ENCODE data around the gene THEM4.

THEM4 gene

DNA sequence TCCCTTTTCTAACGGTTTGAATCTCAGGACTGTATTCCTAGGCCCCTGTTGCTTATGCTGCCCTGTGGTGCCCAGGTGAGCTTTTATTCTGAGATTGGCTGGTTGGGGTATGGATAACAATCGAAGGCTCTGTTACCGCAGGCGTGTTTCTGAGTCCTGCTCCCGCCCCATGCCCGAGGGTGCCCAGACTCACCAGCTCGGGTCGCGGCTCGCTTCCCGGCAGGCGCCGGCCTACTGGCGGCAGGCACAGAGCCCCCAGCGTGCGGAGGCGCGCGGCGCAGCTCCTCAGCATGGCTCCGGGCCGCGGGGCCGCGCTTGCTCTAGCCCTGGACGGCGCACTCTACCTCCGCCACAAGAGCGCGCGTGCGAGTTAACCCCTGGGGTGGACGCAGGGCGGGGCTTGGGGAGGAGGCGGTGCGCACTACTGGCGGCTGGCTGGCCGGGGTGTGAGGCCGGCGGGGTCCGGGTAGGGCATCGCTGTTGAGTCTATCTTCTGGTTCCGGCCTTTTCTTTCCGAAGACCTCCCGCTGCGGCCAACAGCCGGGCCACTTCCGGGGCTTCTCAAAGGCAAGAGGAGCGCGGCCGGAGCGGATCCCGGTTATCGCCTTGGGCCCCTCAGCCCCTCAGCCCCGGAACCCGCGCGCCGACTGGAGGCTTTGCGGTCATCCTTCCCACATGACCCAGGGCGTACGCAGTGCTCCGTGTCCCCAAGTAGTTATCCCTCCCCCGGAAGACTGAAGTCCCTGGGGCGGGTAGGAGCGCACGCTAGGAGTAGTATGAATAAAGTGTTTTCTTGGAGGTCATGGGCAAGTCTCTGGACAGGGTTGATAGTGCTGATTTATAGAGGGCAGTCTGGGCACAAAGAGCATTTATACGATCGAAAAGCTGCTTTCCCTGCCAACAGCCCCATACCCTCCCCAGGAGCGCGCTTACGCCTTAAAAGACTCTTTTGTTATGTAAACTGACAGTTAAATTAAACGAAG is at the start of gene THEM4:
THEM4 (minus strand) TSS at position 345 of the 983 bp plus-strand sequence; CDS start at position 292, 53 bp downstream.
- no peak for FAIRE-seq

DNA sequence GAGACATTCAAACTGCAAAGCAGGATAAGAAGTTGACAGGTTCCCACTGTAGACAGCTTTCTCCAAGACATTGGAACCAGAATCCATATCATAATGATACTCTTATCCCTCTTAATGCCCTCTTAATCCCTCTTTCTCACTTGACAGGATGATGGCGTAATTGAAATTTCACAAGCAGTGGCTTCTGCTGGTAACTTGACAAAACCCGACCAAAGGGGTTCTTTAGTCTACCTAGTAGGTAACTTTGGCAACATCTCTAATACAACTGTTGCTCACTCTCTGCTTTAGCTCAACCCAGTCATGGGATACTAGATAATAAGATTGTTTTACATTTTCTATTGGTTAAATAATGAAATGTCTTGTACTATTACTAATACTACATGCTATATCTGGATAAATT is 49.6 kb upstream of the THEM4 start:
- FAIRE-seq = peak; percentile 7

DNA sequence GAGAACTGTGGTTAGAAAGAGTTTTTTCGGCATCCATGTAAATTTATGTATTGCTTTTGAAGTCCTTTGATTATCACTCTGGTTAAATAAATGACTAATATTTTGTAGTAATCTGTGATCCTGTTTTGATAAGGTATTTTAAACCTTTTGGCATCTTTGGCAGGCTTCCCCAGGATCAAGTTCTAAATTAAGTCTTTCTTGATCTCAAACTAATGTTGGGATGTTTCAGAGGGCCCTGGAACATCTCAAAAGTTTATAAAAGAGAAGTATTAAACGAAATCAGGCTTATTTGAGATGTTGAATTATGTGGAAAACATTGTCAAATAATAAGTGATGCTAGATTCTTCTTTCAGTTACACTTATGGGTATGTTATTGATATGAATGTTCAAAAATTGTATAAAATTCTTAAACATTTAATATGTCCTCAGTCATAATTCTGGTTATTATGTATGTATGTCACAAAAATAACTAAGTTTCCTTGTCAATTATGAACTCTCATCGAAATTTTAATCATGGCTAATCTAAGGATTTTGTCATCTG is 47.7 kb upstream of the THEM4 start:
- no peak for FAIRE-seq

DNA sequence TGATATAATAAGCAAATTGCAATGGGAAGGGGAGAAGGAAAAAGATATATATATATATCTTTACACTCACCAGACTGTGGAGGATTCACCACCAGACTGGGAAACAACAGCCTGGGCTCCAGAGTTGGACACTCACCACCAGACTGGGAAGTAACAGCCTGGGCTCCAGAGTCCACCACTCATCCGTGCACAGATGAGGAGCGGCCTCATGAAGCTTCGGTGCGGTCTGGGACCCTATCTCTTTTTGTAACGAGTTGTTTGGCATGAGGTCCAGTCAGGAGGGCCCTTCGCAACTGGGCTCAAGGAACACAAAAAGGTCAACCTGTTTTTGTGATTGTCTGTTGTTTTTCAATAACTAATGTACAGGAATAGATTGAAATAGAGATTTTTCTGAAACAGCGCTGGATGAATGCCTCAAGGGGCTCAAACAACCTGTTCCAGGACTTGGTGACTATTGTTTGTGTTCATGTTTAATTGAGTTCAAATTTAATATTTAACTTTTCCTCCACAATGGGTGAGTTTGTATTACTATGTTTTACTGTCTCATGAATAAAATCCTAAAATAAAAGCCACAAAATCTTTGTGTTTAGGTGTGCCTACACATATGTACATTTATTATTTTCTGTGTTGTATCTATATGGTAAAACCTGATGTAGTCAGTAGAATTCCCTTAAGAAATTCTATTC is 44.2 kb upstream of the THEM4 start:
- FAIRE-seq = no peak

DNA sequence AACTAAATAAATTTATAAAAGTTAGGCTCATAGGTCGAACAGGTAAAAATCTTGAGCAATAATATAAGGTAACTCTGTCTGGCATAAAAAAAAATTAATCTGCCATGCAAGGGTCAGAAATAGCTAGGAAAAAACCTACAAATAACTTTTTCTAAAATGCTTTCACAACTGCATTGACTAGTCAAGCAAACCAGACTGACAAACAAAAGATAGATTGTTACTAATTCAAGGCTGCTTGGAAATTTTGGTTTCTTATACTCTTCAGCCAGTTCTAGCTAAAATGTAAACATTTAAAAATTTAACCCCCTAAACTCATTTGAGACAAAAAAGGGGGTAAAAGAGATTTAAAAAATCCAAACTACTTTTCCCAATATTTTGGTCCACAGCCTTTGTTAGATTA is 43.5 kb upstream of the THEM4 start:
- FAIRE-seq = peak; percentile 15

DNA sequence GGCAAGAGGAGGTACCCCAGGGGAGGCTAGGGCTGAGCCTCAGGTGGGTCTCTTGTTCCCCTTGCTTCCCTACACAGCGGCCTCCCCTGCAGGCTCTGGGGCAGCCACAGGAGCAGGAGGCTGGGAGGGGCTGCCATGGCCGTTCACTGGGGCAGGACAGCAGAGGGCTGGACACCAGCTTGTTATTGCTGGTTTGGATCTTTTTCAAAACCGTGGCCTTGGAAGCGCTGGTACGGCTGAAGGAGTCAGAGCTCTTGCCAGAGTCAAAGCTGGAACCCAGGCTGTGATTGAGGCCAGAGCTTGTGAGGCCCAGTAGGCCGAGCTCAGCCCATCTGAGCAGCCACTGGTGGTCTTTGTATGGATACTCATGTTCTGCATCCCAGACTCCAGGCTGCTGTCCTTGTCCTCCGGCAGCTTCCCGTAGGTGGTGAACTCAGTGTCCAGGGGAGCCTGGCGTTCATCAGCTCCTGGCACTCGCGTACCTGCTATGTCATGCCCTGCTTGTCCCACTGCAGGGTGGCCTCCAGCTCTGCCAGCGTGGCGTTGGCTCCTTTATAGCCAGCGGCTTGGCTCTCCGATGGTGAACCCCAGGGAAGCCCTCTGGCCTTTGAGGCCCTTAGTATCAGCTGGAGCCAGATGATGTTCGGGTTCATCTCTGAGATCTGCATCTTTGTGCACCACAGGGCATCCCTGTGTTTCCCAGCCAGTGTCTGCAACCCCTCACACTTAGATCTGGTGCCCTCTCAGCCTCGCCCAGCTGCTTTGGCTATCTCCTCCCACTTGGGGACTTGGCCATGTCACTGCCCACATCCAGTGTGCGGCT is 40.3 kb upstream of the THEM4 start:
- FAIRE-seq = no peak

DNA sequence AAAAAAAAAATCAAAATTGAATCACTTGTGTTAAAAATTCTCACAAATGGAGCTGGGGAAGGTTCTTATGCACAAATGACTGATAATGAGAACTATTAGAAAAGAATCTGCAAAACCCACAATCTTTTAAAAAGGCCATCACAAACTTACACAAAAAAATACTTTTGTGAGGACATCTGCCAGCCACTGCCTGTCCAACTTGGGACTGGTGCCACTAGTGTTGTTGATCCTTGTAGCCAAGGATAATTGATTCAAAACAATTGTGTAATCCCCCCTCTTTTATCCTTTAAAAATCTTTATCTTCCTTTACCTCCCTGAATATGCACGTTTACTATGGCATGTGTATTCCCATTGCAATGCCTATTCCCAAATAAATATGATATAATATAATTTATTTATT is 39.2 kb upstream of the THEM4 start:
- no peak for FAIRE-seq

DNA sequence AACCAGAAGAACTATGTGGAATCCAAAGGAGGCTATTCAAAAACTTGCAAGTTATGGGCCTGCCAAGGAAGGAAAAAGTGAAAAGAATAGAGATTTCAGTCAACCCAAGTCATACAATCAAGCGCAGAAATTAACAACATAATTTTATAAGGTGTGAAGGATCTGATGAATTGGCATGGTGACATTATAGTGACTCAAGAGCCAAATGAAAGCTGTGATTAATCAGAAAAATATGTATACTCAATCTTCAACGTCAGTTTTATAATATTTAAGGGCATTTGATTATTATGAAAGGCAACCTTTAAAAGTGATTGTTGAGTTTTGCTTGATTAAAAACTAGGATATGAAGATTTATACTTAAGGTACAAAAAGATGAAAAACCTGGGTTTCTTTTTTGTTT is 37.8 kb upstream of the THEM4 start:
- no peak for FAIRE-seq

DNA sequence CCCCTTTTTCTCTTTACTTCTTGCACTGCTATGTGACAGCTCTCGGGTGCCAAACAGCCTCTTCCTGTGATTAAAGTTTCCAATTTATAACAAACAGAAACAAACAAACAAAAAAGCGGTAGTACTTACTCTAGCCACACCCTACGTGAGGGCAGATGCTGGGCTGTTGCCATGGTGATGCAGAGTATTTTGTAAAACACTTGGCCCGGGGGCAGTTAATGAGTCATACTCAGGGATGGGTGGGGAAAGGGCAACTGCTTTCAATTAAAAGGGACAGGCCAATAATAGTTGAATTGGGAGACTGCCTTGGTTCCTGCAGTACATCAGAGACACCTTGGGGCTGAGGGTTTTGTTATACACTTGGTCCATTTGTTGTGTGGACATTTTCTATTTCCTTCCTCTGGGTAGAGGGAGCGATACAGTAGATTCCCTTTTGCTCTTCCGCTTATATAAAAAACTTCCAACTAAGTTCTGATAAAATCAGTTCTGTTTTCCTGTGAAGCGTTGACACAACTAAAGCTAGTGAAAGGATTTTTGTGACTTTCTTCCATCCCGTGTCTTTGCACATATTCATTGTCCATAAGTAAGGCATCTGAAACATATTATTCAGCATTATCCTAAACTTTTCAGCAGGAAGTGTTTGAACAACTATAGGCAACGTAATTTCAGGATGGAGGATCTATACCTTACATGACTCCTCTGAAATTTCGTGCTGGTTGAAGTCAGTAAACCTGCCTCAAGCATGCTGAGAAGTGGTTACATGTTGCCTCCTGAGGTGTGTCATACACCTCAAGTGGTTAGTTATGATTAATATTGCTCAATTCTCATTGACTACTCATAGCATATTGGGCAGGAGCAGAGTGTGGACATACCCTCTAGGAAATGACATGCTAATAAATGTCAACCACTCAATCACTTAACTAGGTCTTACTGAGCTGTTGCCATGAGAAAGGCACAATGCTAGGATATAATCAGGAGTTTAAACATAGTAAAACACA is 36.7 kb upstream of the THEM4 start:
- FAIRE-seq = no peak

DNA sequence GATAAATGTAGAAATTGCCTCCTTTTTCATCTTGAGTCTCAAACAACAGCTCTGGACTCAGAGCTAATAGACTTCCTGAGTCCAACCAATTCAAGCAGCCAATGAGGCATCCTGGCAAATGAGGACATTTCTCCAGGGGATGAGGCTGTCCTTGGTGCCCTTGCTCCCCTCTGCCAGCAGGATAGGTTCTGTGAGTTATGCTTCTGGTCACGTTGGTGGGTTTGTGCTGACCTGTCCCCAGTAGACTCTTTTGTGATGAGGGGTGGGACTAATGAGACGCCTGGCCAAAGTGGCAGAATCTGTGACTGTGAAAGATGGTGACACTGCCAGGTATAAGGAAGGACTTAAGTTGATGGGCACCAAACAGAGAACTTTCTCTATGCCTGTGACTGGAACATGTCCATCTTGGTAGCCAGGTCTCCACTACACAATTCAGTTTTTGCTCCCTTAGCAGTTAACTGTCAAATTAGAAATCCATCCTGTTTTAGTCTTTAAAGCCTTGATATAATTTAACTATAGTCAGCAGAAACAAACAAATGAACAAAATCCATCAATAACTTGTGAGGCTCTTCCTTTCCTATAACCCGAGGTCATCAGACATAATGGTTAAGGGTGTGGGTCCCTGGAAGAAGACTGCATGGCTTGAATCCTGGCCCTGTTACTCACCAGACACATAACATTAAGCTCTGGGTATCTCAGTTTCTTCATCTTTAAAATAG is 35.7 kb upstream of the THEM4 start:
- no peak for FAIRE-seq

DNA sequence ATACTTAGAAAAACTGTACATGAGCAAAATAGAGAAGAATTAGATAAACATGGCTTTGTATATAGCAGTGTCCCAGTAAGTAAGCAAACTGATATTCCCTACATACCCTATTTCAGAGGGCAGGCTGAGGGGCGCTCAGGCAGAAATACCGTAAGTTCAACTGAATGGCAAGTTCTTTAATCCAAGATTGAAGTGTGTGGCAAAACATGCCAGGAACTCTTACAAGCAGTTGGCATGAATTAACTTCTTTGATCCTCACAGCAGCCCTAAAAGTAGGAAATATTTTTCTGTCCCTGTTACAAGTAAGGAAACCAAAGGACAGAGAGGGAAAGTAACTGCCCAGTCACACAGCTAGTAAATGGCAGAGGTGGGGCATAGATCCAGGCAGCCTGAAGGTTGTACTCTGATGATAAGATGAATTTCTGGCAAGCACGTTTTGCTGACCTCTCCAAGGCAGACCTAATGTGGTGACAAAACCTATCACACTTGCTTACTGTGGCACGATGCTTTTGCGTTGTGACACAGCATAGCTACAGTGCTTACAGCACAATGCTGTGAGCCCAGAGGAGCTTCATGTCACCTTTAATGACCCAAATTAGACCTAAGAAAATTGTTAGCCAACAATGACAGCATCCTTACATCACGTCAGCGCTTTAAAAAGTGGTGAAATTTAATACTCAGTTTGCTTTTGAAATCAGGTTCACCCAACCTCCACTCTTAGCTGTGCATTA is 35.0 kb upstream of the THEM4 start:
- FAIRE-seq = no peak

DNA sequence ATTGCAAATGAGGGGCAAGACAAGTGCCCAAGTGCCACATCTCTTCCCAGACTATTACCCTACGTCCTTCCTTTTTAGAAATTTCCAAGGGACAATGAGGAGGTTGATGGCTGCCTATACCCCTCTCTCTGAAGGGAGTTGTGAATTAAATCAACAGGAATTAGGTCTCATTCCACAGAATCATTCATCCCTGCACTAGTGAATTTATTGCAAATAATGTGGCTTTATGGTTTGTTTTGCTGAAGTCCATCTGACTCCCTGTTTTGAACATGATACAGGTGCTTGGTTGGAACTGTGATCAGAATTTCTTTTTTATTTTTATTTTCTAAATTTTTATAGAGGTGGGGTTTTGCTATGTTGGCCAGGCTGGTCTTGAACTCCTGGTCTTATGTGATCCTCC is 34.3 kb upstream of the THEM4 start:
- no peak for FAIRE-seq

DNA sequence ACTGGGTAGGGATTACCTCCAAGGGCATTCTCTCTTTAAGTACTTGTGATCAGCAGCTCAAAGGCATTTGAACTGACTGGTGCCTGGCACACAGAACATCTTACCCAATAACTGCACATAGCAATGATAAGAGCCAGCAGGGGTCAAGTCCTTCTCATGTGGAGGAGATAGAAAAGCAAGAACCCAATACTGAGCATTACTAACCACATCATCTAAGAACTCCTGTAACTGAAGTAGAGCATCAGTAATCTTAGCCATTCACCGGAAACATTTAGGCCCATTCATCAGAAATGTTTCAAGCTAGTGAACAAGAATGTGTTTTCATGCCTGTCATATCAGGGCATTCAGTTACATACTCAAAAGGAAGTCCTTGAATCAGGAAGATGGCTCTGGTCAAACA is 33.6 kb upstream of the THEM4 start:
- no peak for FAIRE-seq

DNA sequence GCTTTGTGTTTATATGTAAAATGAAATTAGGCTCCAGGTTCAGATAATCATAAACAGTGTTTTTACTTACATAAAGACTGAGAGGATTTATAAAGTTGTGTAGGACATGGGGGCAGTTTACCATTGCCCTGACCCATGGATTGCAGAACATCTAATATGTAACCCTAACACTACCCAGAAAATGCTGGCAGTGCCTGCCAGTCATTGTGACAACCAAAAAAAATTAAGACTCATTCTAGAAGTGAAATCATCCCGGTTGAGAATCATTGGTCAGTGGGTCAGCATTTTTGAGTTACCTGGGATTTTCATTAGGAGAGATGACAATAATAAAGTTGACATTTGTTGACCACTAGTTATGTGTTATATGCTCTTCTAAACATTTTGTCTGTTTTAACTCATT is 31.2 kb upstream of the THEM4 start:
- FAIRE-seq = no peak

DNA sequence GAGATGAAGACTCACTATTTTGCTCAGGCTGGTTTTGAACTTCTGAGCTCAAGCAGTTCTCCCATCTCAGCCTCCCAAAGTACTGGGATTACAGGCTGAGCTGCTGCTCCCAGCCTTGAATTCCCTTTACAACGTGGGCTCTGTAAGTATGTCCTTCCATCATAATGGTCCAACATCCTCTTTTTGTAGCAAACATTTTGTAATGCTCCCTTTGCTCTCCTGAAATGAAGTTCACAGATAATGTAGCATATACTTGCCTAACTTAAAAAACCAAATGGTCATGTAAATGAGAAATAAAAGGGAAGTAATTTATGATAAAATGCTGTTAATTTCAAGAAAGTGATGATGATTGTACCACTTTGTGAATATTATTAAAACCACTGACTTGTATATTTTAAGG is 30.5 kb upstream of the THEM4 start:
- FAIRE-seq = peak; percentile 68

DNA sequence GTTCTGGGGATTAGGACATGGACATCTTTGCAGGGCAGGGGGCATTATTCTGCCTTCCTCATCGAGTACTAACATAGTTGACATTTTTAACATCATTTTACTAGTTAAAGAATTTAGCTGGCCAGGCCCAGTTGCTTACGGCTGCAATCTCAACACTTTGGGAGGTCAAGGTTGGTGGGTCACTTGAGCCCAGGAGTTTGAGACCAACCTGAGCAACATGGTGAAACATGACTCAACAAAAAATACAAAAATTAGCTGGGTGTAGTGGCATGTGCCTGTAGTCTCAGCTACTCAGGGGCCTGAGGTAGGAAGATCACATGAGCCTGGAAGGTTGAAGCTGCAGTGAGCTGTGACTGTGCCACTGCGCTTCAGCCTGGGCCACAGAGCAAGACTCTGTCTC is 29.8 kb upstream of the THEM4 start:
- no peak for FAIRE-seq

DNA sequence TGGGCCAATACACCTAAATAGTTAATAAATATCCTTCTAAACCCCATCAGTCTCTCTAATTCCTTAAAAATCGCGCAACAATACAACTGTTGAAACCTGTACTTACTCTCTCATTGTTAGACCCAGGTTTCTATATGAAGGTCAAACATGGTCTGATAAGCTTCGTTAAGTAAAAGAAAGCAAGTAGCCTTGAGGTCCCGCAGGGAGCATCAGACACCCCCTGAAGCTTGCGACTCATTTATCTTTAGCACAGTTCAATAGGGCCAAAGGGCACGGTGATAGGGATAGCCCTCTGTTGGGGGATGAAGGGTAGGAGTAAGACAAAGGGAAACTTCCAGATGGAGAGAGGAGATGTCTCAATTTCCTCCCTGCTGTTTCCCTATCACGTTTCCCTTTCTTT is 27.3 kb upstream of the THEM4 start:
- FAIRE-seq = no peak

DNA sequence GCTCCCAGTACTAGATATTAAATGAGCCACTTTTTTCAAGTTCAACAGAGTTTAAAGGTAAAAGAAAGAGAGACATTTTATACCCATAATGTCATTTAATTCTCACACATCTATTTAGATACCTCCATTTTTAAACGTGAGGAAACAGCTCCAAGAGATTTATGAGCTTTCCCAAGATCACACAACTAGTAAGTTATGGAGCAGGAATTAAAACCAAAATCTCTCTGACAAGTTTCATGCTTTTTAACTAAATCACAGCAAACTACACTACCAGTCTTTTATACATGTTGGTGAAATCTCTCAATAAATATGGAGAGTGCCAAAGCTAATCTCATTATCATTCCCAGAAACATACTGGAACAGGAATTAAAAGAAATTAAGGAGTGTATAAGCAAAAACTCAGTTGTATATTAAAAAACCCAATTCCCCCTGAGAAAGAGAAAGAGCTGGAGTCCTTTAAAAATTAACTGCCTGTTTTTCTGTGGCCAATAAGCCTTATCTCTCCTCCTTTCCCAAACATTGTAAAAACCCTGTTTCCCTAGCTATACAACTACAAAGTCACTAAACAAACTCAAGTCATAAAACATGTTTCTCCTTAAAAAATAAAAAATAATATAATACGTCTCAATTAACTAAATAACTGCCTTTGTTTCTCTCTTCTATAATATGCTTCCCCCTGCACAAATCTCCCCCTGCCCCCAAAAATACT is 26.7 kb upstream of the THEM4 start:
- FAIRE-seq = no peak

DNA sequence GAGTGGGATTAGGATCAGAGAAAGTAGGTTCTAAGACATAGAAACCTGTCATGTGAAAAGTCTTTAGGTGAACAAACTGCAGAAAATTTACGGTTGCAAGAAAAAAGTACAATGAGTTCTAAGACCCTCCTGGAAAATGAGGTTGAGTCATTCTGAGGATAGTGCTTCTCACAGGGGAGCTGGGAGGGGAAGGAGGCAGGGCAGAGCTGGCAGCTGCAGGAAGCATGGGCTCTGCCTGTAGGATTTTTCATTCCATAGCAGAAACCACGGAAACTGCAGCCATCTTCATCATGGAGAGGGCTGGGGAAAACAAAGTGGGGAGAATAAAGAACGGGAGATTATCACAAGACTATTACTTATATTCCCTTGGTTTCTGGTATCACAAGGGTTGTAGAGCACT is 25.8 kb upstream of the THEM4 start:
- no peak for FAIRE-seq

DNA sequence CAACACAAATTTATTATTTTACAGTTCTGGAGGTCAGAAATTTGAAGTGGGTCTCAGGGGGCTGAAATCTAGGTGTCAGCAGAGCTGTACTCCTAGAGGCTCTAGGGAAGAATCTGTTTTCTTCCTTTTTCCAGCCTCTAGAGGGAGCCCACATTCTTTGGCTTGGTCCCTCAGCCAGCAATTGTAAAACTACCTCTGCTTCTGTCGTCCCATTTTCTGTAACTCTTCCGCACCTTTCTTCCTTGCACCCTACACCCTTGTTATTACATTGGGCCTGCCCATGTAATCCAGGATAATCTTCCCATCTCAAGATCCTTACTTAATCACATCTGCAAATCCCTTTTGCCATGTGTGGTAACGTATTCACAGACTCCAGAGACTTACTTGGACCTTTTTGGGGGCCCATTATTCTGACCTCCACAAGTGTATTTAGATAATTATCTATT is 24.8 kb upstream of the THEM4 start:
- FAIRE-seq = peak; percentile 86

Measured in TTC549 (cell line).